ENCODE data around the gene NR6A1. TPM values are rescaled to one million over a fixed set of nuclear protein-coding genes. Genes with fewer than 3 reads are reported as not detected.
A peak's percentile ranks its signal among the peaks of the same experiment; 100 is the strongest.

The NR6A1 gene
- total and polyA plus RNA-seq, 2 of the 13 experiments (the other 11 are each of a cell fraction or from before 2014, with no cell fraction given) = 28.1 to 31.5 TPM

DNA sequence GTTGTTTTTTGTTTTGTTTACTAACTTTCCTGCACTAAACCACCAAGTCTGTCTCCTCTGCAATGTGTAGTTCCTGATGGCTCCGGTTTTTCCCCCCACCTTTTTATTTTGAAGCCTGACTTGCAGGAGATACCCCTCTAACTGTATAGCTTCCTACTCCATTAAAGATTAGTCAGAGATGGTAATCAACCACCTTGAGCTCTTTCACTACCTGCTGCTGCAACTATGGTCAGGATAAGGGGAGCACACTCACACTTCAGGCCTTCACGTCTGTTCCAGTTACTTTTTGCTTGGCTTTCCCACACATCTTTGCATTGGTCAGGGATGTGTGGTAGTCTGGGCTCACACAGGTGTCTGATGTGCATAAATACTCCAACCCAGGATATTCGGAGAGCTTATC, 63.4 kb downstream of the NR6A1 start:
- H3K79me2 ChIP-seq (ENCODE audit: insufficient read depth, low read length) = peaks cover 17% of the 10 kb centered on the region
- no peak overlapping the region for H3K9ac ChIP-seq (ENCODE audit: insufficient read depth, low read depth, low read length)
- POLR2A ChIA-PET = interaction anchor here (1.4 kb wide), 1 partner anchor 49 kb away, joined by 3 read pairs; no protein-coding TSS in a partner anchor
- no peaks in the 10 kb centered on the region; a peak in 1 of 5 replicates for H3K36me3 ChIP-seq (replicated peaks in 1 of 2; ENCODE audit: control insufficient read depth in 1 of 2, insufficient read depth in 2 of 2, low read length in 2 of 2)
- CTCF ChIA-PET (ENCODE audit: low intra/inter-chr PET ratio, low total read pairs) = no interaction called here
- no TSS peak for BruUV-seq (replicated peaks)
- H2AFZ ChIP-seq (ENCODE audit: low read length) = no peak overlapping the region
- intact Hi-C loops (cut with micrococcal nuclease; ENCODE audit: unreplicated experiment) (no loop called here), in situ Hi-C loops (cut with HindIII; ENCODE audit: extremely low pct_ligation_motif_present, low pct_unique_long_range_greater_than_20kb) (no loop called here)
- H3K27ac ChIP-seq (ENCODE audit: extremely low read length, insufficient read depth, low read length) = no peak overlapping the region
- H3K4me3 ChIP-seq (replicated peaks in 1 of 3; ENCODE audit: insufficient read depth in 1 of 3, low read depth in 2 of 3, low read length in 3 of 3) = no peak overlapping the region
- DNase-seq (ENCODE audit: low spot score) (no peak), FAIRE-seq (no peak), ATAC-seq (no peak)
- peaks cover 22% of the 10 kb centered on the region for H3K4me1 ChIP-seq (ENCODE audit: insufficient read depth, low read length)
- no peaks in the 10 kb centered on the region for H4K20me1 ChIP-seq (ENCODE audit: insufficient read depth, low read length)
- TF ChIP-seq CREB1 (IDR thresholded peaks at IDR 0.05) (no peak), CREB1 (CRISPR knock-in tag; IDR thresholded peaks at IDR 0.05) (no peak), GATA4 (IDR thresholded peaks at IDR 0.05; ENCODE audit: borderline replicate concordance, low read depth) (no peak), RNF2 (conservative IDR thresholded peaks at IDR 0.05; ENCODE audit: low read depth) (no peak), NRL (CRISPR knock-in tag; IDR thresholded peaks at IDR 0.05; ENCODE audit: borderline replicate concordance) (no peak), ZNF703 (CRISPR knock-in tag; IDR thresholded peaks at IDR 0.05; ENCODE audit: borderline replicate concordance) (no peak)
- TF ChIP-seq, protein P1, sequence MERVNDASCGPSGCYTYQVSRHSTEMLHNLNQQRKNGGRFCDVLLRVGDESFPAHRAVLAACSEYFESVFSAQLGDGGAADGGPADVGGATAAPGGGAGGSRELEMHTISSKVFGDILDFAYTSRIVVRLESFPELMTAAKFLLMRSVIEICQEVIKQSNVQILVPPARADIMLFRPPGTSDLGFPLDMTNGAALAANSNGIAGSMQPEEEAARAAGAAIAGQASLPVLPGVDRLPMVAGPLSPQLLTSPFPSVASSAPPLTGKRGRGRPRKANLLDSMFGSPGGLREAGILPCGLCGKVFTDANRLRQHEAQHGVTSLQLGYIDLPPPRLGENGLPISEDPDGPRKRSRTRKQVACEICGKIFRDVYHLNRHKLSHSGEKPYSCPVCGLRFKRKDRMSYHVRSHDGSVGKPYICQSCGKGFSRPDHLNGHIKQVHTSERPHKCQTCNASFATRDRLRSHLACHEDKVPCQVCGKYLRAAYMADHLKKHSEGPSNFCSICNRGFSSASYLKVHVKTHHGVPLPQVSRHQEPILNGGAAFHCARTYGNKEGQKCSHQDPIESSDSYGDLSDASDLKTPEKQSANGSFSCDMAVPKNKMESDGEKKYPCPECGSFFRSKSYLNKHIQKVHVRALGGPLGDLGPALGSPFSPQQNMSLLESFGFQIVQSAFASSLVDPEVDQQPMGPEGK (CRISPR knock-in tag; IDR thresholded peaks at IDR 0.05) = no peak
- no peaks in the 10 kb centered on the region for H3K9me3 ChIP-seq (ENCODE audit: low read length)
- no peak overlapping the region for H3K4me2 ChIP-seq (ENCODE audit: low read depth, low read length)
- H3K27me3 ChIP-seq (ENCODE audit: control insufficient read depth in 1 of 2, insufficient read depth in 2 of 2, low read length in 2 of 2) = no peaks in the 10 kb centered on the region
- 91% methylated on average over 3 of the region's 3 CpGs for WGBS (ENCODE audit: low lambda C conversion rate)

DNA sequence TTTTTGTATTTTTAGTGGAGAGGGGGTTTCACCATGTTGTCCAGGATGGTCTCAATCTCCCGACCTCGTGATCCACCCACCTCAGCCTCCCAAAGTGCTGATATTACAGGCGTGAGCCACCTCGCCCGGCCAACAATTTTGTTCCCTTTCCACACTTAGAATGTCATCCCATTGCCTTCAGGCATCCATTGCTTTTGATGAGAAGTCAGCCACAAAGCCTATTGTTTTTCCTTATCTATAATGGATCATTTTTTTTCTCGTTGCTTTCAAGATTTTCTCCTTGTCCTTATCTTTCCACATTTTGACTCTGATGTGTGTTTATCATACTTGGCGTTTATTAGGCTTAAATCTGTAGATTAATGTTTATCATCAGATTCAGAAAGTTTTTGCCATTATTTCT, 64.4 kb downstream of the NR6A1 start:
- TF ChIP-seq PITX1 (CRISPR knock-in tag; IDR thresholded peaks at IDR 0.05) (no peak), TOPORS (CRISPR knock-in tag; IDR thresholded peaks at IDR 0.05) (no peak), ZNF317 (CRISPR knock-in tag; IDR thresholded peaks at IDR 0.05) (peak; percentile 67), KDM5A (IDR thresholded peaks at IDR 0.05; ENCODE audit: borderline replicate concordance, low read length) (no peak), ZNF3 (CRISPR knock-in tag; IDR thresholded peaks at IDR 0.05) (no peak), DPF2 (CRISPR knock-in tag; IDR thresholded peaks at IDR 0.05; ENCODE audit: borderline replicate concordance, low read depth) (no peak)
- TF ChIP-seq, protein P1 (CRISPR knock-in tag; IDR thresholded peaks at IDR 0.05) = no peak
- Histone ChIP-seq H3K4me2 (ENCODE audit: low read depth, low read length) (no peak overlapping the region), H3K4me1 (ENCODE audit: insufficient read depth, low read length) (peaks cover 22% of the 10 kb centered on the region), H3K4me3 (replicated peaks in 1 of 3; ENCODE audit: insufficient read depth in 1 of 3, low read depth in 2 of 3, low read length in 3 of 3) (no peak overlapping the region), H3K27ac (ENCODE audit: extremely low read length, insufficient read depth, low read length) (no peak overlapping the region), H3K9ac (ENCODE audit: insufficient read depth, low read depth, low read length) (no peak overlapping the region), H3K36me3 (replicated peaks in 1 of 2; ENCODE audit: control insufficient read depth in 1 of 2, insufficient read depth in 2 of 2, low read length in 2 of 2) (no peaks in the 10 kb centered on the region; a peak in 1 of 5 replicates), H3K9me3 (ENCODE audit: low read length) (no peaks in the 10 kb centered on the region), H3K27me3 (ENCODE audit: control insufficient read depth in 1 of 2, insufficient read depth in 2 of 2, low read length in 2 of 2) (no peaks in the 10 kb centered on the region), H2AFZ (ENCODE audit: low read length) (no peak overlapping the region), H4K20me1 (ENCODE audit: insufficient read depth, low read length) (no peaks in the 10 kb centered on the region), H3K79me2 (ENCODE audit: insufficient read depth, low read length) (peaks cover 16% of the 10 kb centered on the region)
- WGBS (ENCODE audit: low lambda C conversion rate) = 95% methylated on average over 7 of the region's 7 CpGs
- FAIRE-seq (no peak), ATAC-seq (no peak), DNase-seq (ENCODE audit: low spot score) (no peak)
- ChIA-PET CTCF (ENCODE audit: low intra/inter-chr PET ratio, low total read pairs) (no interaction called here), POLR2A (no interaction called here)
- intact Hi-C loops (cut with micrococcal nuclease; ENCODE audit: unreplicated experiment) = no loop called here
- in situ Hi-C loops (cut with HindIII; ENCODE audit: extremely low pct_ligation_motif_present, low pct_unique_long_range_greater_than_20kb) = no loop called here
- BruUV-seq (replicated peaks) = no TSS peak
